ENCODE results near the gene AIFM2. TPM values are rescaled to one million over a fixed set of nuclear protein-coding genes. Genes with fewer than 3 reads are reported as not detected.
"Not testable (repeated sequence)": the region's sequence is repeated elsewhere in the genome, so short reads cannot be mapped to it uniquely, and the experiment has no call there.

Gene AIFM2
- total RNA-seq, 1 donor from 2014 or later = 3.7 TPM

DNA sequence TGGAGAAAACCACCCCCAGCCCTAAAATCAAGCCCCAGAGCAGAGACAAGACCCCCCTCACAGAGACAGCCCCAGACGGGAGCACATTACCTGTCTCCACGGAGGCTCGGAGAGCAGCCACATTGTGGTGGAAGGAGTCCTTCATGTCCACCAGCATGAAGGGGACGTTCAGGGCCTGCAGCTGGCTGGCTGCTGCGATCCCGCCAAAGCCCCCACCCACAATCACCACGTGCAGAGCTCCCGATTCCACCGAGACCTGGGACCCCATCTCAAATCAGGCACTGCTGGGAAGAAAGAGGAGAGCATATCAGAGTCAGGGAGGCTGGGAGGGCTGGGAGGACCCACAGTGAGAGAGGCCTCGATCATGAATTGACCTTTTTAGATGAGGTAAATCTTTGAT is 8.8 kb downstream of the AIFM2 start:
- no peak for TF ChIP-seq CTCF (conservative IDR thresholded peaks at IDR 0.05; ENCODE audit: low read depth, low read length)
- H3K4me3 ChIP-seq (ENCODE audit: low read depth, low read length) = no peak overlapping the region
- DNase-seq (ENCODE audit: low read depth) = no peak

GRCh38 chr10:70123166-70123565 is 9.5 kb downstream of the AIFM2 start:
- H3K4me3 ChIP-seq (ENCODE audit: low read depth, low read length); DNase-seq (ENCODE audit: low read depth): not testable (repeated sequence)

- TF ChIP-seq CTCF (conservative IDR thresholded peaks at IDR 0.05; ENCODE audit: low read depth, low read length) = no peak
- H3K4me3 ChIP-seq (ENCODE audit: low read depth, low read length) = no peak overlapping the region
- DNase-seq (ENCODE audit: low read depth) = no peak
These were observed 9.9 kb downstream of the AIFM2 start for GRCh38 chr10:70122742-70123141.

DNA sequence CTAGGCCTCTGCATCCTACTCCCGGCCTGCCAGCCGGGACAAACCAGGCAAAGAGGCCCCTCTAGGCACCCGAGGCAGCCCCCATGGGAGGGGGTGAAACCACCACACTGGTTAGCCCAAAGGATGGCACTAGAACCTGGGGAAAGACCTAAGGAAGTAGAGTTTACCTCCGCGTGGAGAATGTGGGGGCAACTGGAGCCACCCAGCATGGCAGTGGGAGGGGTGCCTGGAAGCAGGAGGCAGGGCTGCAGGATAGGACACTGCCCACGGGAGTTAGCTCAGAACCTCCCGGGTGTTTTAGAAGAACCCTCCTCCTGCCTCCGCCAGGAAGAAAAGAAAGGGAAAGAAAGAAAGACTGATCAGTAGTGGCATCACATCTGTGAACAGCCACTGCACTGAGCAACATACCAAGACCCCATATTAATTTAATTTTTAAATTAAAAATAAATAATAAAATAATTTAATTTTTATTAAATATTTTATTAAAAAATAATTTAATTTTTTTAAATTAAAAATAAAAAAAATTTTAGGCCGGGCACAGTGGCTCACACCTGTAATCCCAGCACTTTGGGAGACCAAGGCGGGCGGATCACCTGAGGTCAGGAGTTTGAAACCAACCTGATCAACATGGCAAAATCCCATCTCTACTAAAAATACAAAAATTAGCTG is 11.2 kb downstream of the AIFM2 start:
- TF ChIP-seq CTCF (conservative IDR thresholded peaks at IDR 0.05; ENCODE audit: low read depth, low read length) = no peak
- no peak for DNase-seq (ENCODE audit: low read depth)
- H3K4me3 ChIP-seq (ENCODE audit: low read depth, low read length) = no peak overlapping the region

DNA sequence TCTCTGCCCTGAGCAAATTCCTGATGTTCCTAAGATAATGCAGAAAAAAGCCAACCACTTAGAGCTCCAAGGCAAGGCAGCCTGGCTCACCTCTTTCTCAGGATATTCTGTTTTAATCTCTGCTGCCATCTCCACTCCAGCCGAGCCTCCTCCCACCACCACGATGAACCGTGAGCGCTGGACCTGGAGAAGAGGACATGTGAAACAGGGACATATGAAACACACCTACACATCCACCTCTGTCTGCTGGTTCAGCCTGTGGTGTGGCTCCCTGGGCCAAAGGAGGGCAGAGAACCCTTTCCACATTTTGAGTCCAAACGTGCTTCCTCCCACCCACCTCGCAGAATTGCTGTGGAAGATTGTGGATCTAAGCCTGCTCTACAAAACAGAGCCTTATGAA is 12.2 kb downstream of the AIFM2 start:
- TF ChIP-seq CTCF (conservative IDR thresholded peaks at IDR 0.05; ENCODE audit: low read depth, low read length) = no peak
- H3K4me3 ChIP-seq (ENCODE audit: low read depth, low read length) = no peak overlapping the region
- DNase-seq (ENCODE audit: low read depth) = no peak

GRCh38 chr10:70119623-70120022 is 13.0 kb downstream of the AIFM2 start:
- DNase-seq (ENCODE audit: low read depth) = no peak
- no peak overlapping the region for H3K4me3 ChIP-seq (ENCODE audit: low read depth, low read length)
- no peak for TF ChIP-seq CTCF (conservative IDR thresholded peaks at IDR 0.05; ENCODE audit: low read depth, low read length)

- H3K4me3 ChIP-seq (ENCODE audit: low read depth, low read length) = no peak overlapping the region
- DNase-seq (ENCODE audit: low read depth) = no peak
- no peak for TF ChIP-seq CTCF (conservative IDR thresholded peaks at IDR 0.05; ENCODE audit: low read depth, low read length)
These were observed 13.4 kb downstream of the AIFM2 start for GRCh38 chr10:70119197-70119596.

All from epithelial cell of proximal tubule (primary cell).